Panc1 (cell line): ENCODE data around the gene DPP8. TPM values are rescaled to one million over a fixed set of nuclear protein-coding genes. Genes with fewer than 3 reads are reported as not detected.

ENCODE experiments used
- ATAC-seq: fragments of 200-7000 bp; cut with Tn5 transposase; 2 replicates; pipeline ENCODE4 v1.9.1; 2020; ENCODE audit warnings: mild to moderate bottlenecking, moderate library complexity
- BruUV-seq: library from RNA; stranded (reverse); fragments of 400-500 nt; replicated peaks from 2 replicates; lab custom pipeline; 2021; lab: Mats Ljungman, UMichigan
- CTCF ChIA-PET: fragments of 300-600 bp; sonication (Branson Sonifier 250); formaldehyde crosslinking; loops from one replicate; lab custom pipeline; 2022; ENCODE audit warnings: antibody characterized with exemption; lab: Charles Lee
- POLR2A ChIA-PET: fragments of 300-600 bp; sonication (Branson Sonifier 250); formaldehyde crosslinking; loops from one replicate; lab custom pipeline; 2022; ENCODE audit warnings: antibody characterized with exemption; lab: Charles Lee
- DNase-seq: peaks from one replicate; pipeline ENCODE4 v3.0.0-alpha.2; 2010; ENCODE audit warnings: low read depth, low spot score
- H3K27ac ChIP-seq: 2 replicates; pipeline ENCODE4 v1.5.1; 2011; ENCODE audit warnings: mild to moderate bottlenecking, low read length, inconsistent platforms
- H3K27me3 ChIP-seq: fragments of 200-500 bp; sonication (Bioruptor generic); 2 replicates; pipeline ENCODE4 v1.6.0; 2014; ENCODE audit warnings: low read length, inconsistent platforms; ENCODE audit not compliant: control insufficient read depth, insufficient read depth
- H3K36me3 ChIP-seq: fragments of 200-500 bp; sonication (Bioruptor generic); 2 replicates; pipeline ENCODE4 v1.5.1; 2014; ENCODE audit warnings: inconsistent platforms, mild to moderate bottlenecking, low read length, moderate library complexity; ENCODE audit not compliant: control insufficient read depth, insufficient read depth
- H3K4me1 ChIP-seq: 2 replicates; pipeline ENCODE4 v1.5.1; 2011; ENCODE audit warnings: inconsistent platforms, mild to moderate bottlenecking, low read length, moderate library complexity; ENCODE audit not compliant: control insufficient read depth, insufficient read depth
- H3K4me3 ChIP-seq, 2 experiments: 2 replicates each; pipeline ENCODE4 v1.5.1; 2011 to 2012; ENCODE audit warnings: low read depth in 2 of 2, low read length in 2 of 2, mild to moderate bottlenecking in 2 of 2, inconsistent platforms in 1 of 2, moderate library complexity in 1 of 2
- H3K9me3 ChIP-seq: fragments of 200-500 bp; sonication (Bioruptor generic); 2 replicates; pipeline ENCODE4 v1.5.1; 2014; ENCODE audit warnings: low read depth, mild to moderate bottlenecking, inconsistent platforms, low read length, moderate library complexity; ENCODE audit not compliant: control insufficient read depth, insufficient read depth
- CTCF ChIP-seq: fragments of 450-650 bp; IDR thresholded peaks from 2 replicates; pipeline ENCODE4 v1.5.1; 2017; ENCODE audit warnings: mild to moderate bottlenecking
- POLR2AphosphoS5 ChIP-seq: IDR thresholded peaks from 2 replicates; pipeline ENCODE4 v1.6.1; 2012; ENCODE audit warnings: mild to moderate bottlenecking, low read depth, low read length, moderate library complexity
- REST ChIP-seq, 2 experiments: IDR thresholded peaks; 2 replicates each; pipeline ENCODE4 v1.6.1; 2011 to 2012; ENCODE audit warnings: low read depth in 2 of 2, control low read depth in 1 of 2, low read length in 1 of 2, mild to moderate bottlenecking in 1 of 2, moderate library complexity in 1 of 2; ENCODE audit not compliant: insufficient read depth in 1 of 2
- SIN3A ChIP-seq: IDR thresholded peaks from 2 replicates; pipeline ENCODE4 v1.6.1; 2012; ENCODE audit warnings: low read depth, mild to moderate bottlenecking, low read length, moderate library complexity, borderline replicate concordance; ENCODE audit not compliant: insufficient read depth
- TCF7L2 ChIP-seq: IDR thresholded peaks from 2 replicates; pipeline ENCODE4 v1.6.1; 2011; ENCODE audit warnings: mild to moderate bottlenecking, low read depth, low read length, inconsistent platforms
- in situ Hi-C: cut with HindIII; loops from 2 replicates; pipeline ENCODE4 v1.10.0; 2016; ENCODE audit warnings: low sequenced_read_pairs, low pct_unique_long_range_greater_than_20kb
- intact Hi-C: fragments of 100-400 bp; cut with micrococcal nuclease; formaldehyde crosslinking; loops from one replicate; pipeline ENCODE4 v1.10.0; 2022; ENCODE audit not compliant: unreplicated experiment
- total RNA-seq: library from RNA; stranded (reverse); gene quantifications from one replicate; pipeline ENCODE4 v1.2.1, GENCODE V29; 2021; ENCODE audit not compliant: unreplicated experiment

Gene DPP8
- total RNA-seq, 1 experiment from 2014 or later, result 36.2 TPM

- CTCF ChIA-PET, result interaction anchor here (0.9 kb wide), 1 partner anchor 76 kb away, joined by 3 read pairs; no protein-coding TSS in a partner anchor
- TF ChIP-seq TCF7L2, result no peak
- no peak for TF ChIP-seq CTCF
- TF ChIP-seq SIN3A, result no peak
- TF ChIP-seq REST (IDR thresholded peaks at IDR 0.05; ENCODE audit: insufficient read depth in 1 of 2, low read depth in 2 of 2, low read length in 1 of 2), result no peak
- no peak for TF ChIP-seq POLR2AphosphoS5
- no peaks in the 10 kb centered on the region for H3K36me3 ChIP-seq
- POLR2A ChIA-PET, result interaction anchor here (0.6 kb wide), 1 partner anchor 58 kb away, joined by 6 read pairs; no protein-coding TSS in a partner anchor
- in situ Hi-C loops, result no loop called here
- H3K27me3 ChIP-seq, result 0 out of 2 replicates have a peak, but pooled peaks cover 3% of the 10 kb centered on the region
- ATAC-seq (no peak), DNase-seq (no peak)
- intact Hi-C loops, result no loop called here
- H3K4me3 ChIP-seq, result no peak overlapping the region
- no TSS peak for BruUV-seq
- H3K9me3 ChIP-seq, result no peaks in the 10 kb centered on the region
- no peak overlapping the region for H3K27ac ChIP-seq
- H3K4me1 ChIP-seq, result no peaks in the 10 kb centered on the region
These were observed 123.2 kb downstream of the DPP8 start for GRCh38 chr15:65394280-65394789.

- Histone ChIP-seq H3K36me3 (no peaks in the 10 kb centered on the region), H3K4me1 (no peaks in the 10 kb centered on the region), H3K27me3 (0 out of 2 replicates have a peak, but pooled peaks cover 3% of the 10 kb centered on the region), H3K9me3 (no peaks in the 10 kb centered on the region), H3K4me3 (no peak overlapping the region), H3K27ac (no peak overlapping the region)
- ATAC-seq (peak; percentile 54; the same call in 1 of the 2 replicates), DNase-seq (no peak)
- TF ChIP-seq REST (IDR thresholded peaks at IDR 0.05; ENCODE audit: insufficient read depth in 1 of 2, low read depth in 2 of 2, low read length in 1 of 2) (no peak), POLR2AphosphoS5 (no peak), SIN3A (no peak), CTCF (no peak), TCF7L2 (no peak)
- CTCF ChIA-PET, result no interaction called here
- no TSS peak for BruUV-seq
- POLR2A ChIA-PET, result no interaction called here
- intact Hi-C loops (no loop called here), in situ Hi-C loops (no loop called here)
These were observed 123.9 kb downstream of the DPP8 start for GRCh38 chr15:65393557-65393956.
